SU-DHL-6 (cell line): Measurements from ENCODE around the gene UBE2R2.
"Not testable (repeated sequence)": the region's sequence is repeated elsewhere in the genome, so short reads cannot be mapped to it uniquely, and the experiment has no call there.

Experiments
- H2AFZ ChIP-seq: fragments of 200-600 bp; sonication (generic); 2 replicates; pipeline ENCODE4 v1.6.1; 2014; ENCODE audit warnings: low read depth, mild to moderate bottlenecking, moderate library complexity, mixed read lengths, antibody characterized with exemption, low read length; ENCODE audit not compliant: severe bottlenecking
- H3F3A ChIP-seq: fragments of 200-600 bp; shearing (Covaris generic); 2 replicates; pipeline ENCODE4 v1.6.0; 2016; ENCODE audit warnings: antibody characterized with exemption, mild to moderate bottlenecking; ENCODE audit not compliant: insufficient read depth
- H3K27ac ChIP-seq: fragments of 200-600 bp; sonication (generic); 2 replicates; pipeline ENCODE4 v1.5.1; 2016; ENCODE audit warnings: low read depth, mild to moderate bottlenecking, low read length, moderate library complexity, mixed read lengths
- H3K27me3 ChIP-seq: fragments of 200-600 bp; sonication (generic), shearing (Covaris generic); 2 replicates; pipeline ENCODE4 v1.6.0; 2014; ENCODE audit warnings: mild to moderate bottlenecking, low read length
- H3K36me3 ChIP-seq: fragments of 200-600 bp; sonication (generic); 2 replicates; pipeline ENCODE4 v1.6.1; 2014; ENCODE audit warnings: mild to moderate bottlenecking, low read length, mixed read lengths
- H3K4me2 ChIP-seq: fragments of 300-600, 200-600 bp; shearing (Covaris generic), sonication (generic); 2 replicates; pipeline ENCODE4 v1.6.0; 2014; ENCODE audit warnings: low read length, low read depth, mild to moderate bottlenecking; ENCODE audit not compliant: poor library complexity, severe bottlenecking
- H3K4me3 ChIP-seq: fragments of 200-600 bp; sonication (generic); 2 replicates; pipeline ENCODE4 v1.5.1; 2014; ENCODE audit warnings: antibody characterized with exemption, low read length, mild to moderate bottlenecking, mixed read lengths; ENCODE audit not compliant: insufficient read depth, poor library complexity, severe bottlenecking
- H3K79me2 ChIP-seq: fragments of 200-600 bp; sonication (generic); 2 replicates; pipeline ENCODE4 v1.6.1; 2014; ENCODE audit warnings: mild to moderate bottlenecking, low read length, moderate library complexity; ENCODE audit not compliant: insufficient read depth
- H3K9ac ChIP-seq: fragments of 200-600 bp; sonication (generic); 2 replicates; pipeline ENCODE4 v1.7.0; 2014; ENCODE audit warnings: mild to moderate bottlenecking, low read length
- H3K9me2 ChIP-seq: fragments of 200-600 bp; sonication (generic); replicated peaks from 2 replicates; pipeline ENCODE4 v1.6.1; 2014; ENCODE audit warnings: low read length; ENCODE audit not compliant: insufficient read depth
- H3K9me3 ChIP-seq: fragments of 200-600 bp; sonication (generic); 2 replicates; pipeline ENCODE4 v1.6.1; 2014; ENCODE audit warnings: low read length, mixed read lengths; ENCODE audit not compliant: insufficient read depth
- H4K20me1 ChIP-seq: fragments of 200-600 bp; sonication (generic); 2 replicates; pipeline ENCODE4 v1.6.1; 2014; ENCODE audit warnings: low read depth, mild to moderate bottlenecking, antibody characterized with exemption, low read length, moderate library complexity, mixed read lengths
- EZH2phosphoT487 ChIP-seq: fragments of 200-600 bp; sonication (generic), shearing (Covaris generic); conservative IDR thresholded peaks from 2 replicates; pipeline ENCODE4 v1.6.1; 2018; ENCODE audit warnings: mild to moderate bottlenecking, antibody characterized with exemption, low read length, moderate library complexity, mixed read lengths
- TF ChIP-seq, protein P1 (sequence below): fragments of 200-600 bp; sonication (generic); IDR thresholded peaks from one replicate; pipeline ENCODE4 v1.5.1; 2017; ENCODE audit warnings: antibody characterized with exemption, mild to moderate bottlenecking, low read length, moderate library complexity; ENCODE audit not compliant: insufficient read depth, poor library complexity, severe bottlenecking

UBE2R2 gene

DNA sequence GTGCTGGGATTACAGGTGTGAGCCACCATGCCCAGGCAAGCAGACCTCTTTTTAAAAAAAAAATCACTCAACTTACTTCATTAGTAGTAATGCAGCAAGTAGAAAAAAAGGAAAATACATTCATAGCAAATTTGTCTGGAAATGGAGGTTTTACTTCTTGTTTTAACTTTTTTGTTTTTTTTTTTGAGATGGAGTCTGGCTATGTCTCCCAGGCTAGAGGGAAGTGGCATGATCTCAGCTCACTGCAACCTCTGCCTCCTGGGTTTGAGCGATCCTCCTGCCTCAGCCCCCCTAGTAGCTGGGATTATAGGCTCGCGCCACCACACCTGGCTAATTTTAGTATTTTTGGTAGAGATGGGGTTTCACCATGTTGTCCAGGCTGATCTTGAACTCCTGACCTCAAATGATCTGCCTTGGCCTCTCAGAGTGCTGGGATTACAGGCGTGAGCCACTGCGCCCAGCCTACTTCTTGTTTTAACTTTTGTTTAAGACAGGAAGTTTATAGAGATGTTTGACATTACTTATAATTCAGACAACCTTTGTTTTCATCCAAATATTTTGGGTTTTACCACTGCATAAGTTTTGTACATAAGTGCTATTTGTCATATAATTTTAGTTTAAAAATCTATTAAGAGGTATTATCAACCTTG, 26.5 kb downstream of the UBE2R2 start:
- no peaks in the 10 kb centered on the region for H3K36me3 ChIP-seq
- H3K9me3 ChIP-seq: no peaks in the 10 kb centered on the region
- H3K4me2 ChIP-seq: peak overlapping the region; percentile 78
- TF ChIP-seq, protein P1, sequence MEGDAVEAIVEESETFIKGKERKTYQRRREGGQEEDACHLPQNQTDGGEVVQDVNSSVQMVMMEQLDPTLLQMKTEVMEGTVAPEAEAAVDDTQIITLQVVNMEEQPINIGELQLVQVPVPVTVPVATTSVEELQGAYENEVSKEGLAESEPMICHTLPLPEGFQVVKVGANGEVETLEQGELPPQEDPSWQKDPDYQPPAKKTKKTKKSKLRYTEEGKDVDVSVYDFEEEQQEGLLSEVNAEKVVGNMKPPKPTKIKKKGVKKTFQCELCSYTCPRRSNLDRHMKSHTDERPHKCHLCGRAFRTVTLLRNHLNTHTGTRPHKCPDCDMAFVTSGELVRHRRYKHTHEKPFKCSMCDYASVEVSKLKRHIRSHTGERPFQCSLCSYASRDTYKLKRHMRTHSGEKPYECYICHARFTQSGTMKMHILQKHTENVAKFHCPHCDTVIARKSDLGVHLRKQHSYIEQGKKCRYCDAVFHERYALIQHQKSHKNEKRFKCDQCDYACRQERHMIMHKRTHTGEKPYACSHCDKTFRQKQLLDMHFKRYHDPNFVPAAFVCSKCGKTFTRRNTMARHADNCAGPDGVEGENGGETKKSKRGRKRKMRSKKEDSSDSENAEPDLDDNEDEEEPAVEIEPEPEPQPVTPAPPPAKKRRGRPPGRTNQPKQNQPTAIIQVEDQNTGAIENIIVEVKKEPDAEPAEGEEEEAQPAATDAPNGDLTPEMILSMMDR: no peak
- no peak for TF ChIP-seq EZH2phosphoT487
- H4K20me1 ChIP-seq: no peaks in the 10 kb centered on the region
- H3K9me2 ChIP-seq: no peaks in the 10 kb centered on the region
- peaks cover 100% of the 10 kb centered on the region for H3K79me2 ChIP-seq
- H3K27ac ChIP-seq: peak overlapping the region; percentile 94
- no peaks in the 10 kb centered on the region for H3K27me3 ChIP-seq
- H3F3A ChIP-seq: peaks cover 77% of the 10 kb centered on the region
- no peak overlapping the region for H2AFZ ChIP-seq
- peak overlapping the region; percentile 32; the same call in 1 of the 2 replicates for H3K9ac ChIP-seq
- no peak overlapping the region for H3K4me3 ChIP-seq

- Histone ChIP-seq H3F3A (peaks cover 85% of the 10 kb centered on the region), H4K20me1 (no peaks in the 10 kb centered on the region), H3K9ac (peak overlapping the region; percentile 48), H3K9me3 (no peaks in the 10 kb centered on the region), H3K4me3 (no peak overlapping the region), H2AFZ (no peak overlapping the region), H3K27ac (peak overlapping the region; percentile 84), H3K27me3 (no peaks in the 10 kb centered on the region), H3K36me3 (0 out of 2 replicates have a peak, but pooled peaks cover 2% of the 10 kb centered on the region), H3K9me2 (no peaks in the 10 kb centered on the region), H3K79me2 (peaks cover 100% of the 10 kb centered on the region), H3K4me2 (peak overlapping the region; percentile 55)
- TF ChIP-seq, protein P1: no peak
- no peak for TF ChIP-seq EZH2phosphoT487
These were observed 29.3 kb downstream of the UBE2R2 start for GRCh38 chr9:33846231-33846630.

- Histone ChIP-seq H3F3A (peaks cover 81% of the 10 kb centered on the region), H3K4me3 (peak overlapping the region; percentile 14), H3K4me2 (peak overlapping the region; percentile 55), H3K79me2 (peaks cover 100% of the 10 kb centered on the region), H3K27ac (peak overlapping the region; percentile 84), H3K9ac (peak overlapping the region; percentile 48)
- not testable (repeated sequence) for H3K9me3 ChIP-seq, H4K20me1 ChIP-seq, H3K36me3 ChIP-seq, H3K9me2 ChIP-seq, H3K27me3 ChIP-seq, H2AFZ ChIP-seq
These were observed 30.9 kb downstream of the UBE2R2 start for GRCh38 chr9:33847894-33848205.

DNA sequence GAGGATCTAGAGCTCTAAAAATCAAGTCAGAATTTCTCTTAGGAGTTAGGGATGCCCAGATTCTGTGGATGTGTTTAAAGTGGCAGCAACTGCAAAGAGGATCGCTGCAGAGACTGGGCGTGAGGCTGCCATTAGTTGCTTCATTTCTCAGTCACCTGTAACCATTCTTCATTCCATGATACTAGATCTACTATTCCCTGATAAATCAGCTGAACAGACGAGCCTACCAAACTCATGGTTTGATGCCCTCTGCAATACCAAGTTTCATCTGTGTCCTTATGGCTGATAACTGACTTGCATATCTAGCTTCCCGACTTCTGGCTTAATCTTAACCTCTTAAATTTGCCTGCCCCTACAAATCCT, 33.3 kb downstream of the UBE2R2 start:
- no peaks in the 10 kb centered on the region for H3K9me3 ChIP-seq
- peaks cover 82% of the 10 kb centered on the region for H3F3A ChIP-seq
- H3K4me3 ChIP-seq: no peak overlapping the region
- H3K9me2 ChIP-seq: no peaks in the 10 kb centered on the region
- H3K4me2 ChIP-seq: peak overlapping the region; percentile 55
- H2AFZ ChIP-seq: no peak overlapping the region
- peak overlapping the region; percentile 84 for H3K27ac ChIP-seq
- peak overlapping the region; percentile 2 for H3K9ac ChIP-seq
- TF ChIP-seq, protein P1: no peak
- TF ChIP-seq EZH2phosphoT487: no peak
- no peaks in the 10 kb centered on the region for H3K27me3 ChIP-seq
- H4K20me1 ChIP-seq: no peaks in the 10 kb centered on the region
- H3K79me2 ChIP-seq: peaks cover 100% of the 10 kb centered on the region
- 0 out of 2 replicates have a peak, but pooled peaks cover 8% of the 10 kb centered on the region for H3K36me3 ChIP-seq
